Astrocyte (in vitro differentiated cells and primary cell): ENCODE data around the gene SIVA1.

ENCODE experiments used
- CTCF ChIP-seq: IDR thresholded peaks from 2 replicates; pipeline ENCODE4 v1.5.1; 2011; ENCODE audit warnings: low read depth, mild to moderate bottlenecking, inconsistent platforms, low read length, moderate library complexity; ENCODE audit not compliant: insufficient read depth
- EZH2 ChIP-seq: IDR thresholded peaks from 2 replicates; pipeline ENCODE4 v1.6.1; 2012; ENCODE audit warnings: mild to moderate bottlenecking, low read length, inconsistent platforms; ENCODE audit not compliant: insufficient read depth

DNA sequence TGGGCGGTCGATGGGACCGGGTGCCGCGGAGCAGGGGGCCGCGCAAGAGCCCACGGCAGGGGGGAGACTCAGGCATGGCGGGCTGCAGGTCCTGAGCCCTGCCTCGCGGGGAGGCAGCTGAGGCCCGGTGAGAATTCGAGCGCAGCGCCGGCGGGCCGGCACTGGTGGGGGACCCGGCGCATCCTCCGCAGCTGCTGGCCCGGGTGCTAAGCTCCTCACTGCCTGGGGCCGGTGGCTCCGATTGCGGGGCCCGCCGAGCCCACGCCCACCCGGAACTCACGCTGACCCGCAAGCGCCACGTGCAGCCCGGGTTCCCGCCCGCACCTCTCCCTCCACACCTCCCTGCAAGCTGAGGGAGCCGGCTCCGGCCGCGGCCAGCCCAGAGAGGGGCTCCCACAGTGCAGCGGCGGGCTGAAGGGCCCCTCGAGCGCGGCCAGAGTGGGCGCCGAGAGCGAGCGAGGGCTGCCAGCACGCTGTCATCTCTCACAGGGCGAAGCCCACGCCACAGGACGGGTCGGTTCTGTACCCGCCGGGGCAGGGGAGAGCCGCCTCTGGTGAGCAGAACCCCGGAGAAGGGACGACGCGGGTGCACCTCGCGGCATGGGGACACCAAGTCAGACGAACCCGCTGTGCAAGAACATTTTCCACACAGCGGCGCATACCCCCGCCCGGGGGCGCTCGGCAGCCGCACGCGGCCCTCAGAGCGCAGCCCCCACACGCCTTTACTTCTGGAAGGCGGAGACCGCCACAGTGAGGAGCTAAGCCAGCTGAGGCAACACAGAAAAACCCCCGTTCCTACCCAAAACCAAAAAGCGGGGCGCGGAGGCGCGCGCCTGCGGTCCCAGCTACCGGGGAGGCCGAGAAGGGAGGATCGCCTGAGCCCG is 1.2 kb upstream of the SIVA1 start:
- TF ChIP-seq CTCF (no peak), EZH2 (no peak)
